Activated CD8-positive, alpha-beta memory T cell treated with anti-CD3 and anti-CD28 coated beads, Interleukin-2, amount 10 ng/mL, durations not matched to agents 7 days and 5 days (primary cell): ENCODE data around the gene GMCL2. TPM values are rescaled to one million over a fixed set of nuclear protein-coding genes. Genes with fewer than 3 reads are reported as not detected.

Experiments
- ATAC-seq: fragments of 150-1000 bp; cut with Tn5 transposase; one replicate; pipeline ENCODE4 v1.10.0; 2021; ENCODE audit warnings: moderate library complexity
- CTCF ChIA-PET: fragments of 350-600 bp; sonication (Branson Sonifier 250); formaldehyde crosslinking; loops from one replicate; lab custom pipeline; 2021; ENCODE audit warnings: antibody characterized with exemption; lab: Charles Lee
- DNase-seq: peaks from one replicate; pipeline ENCODE4 v3.0.0-alpha.2; 2020
- H3K27ac Mint-ChIP-seq: one replicate; pipeline ENCODE4 v1.8.0; 2021; ENCODE audit warnings: mild to moderate bottlenecking, mixed read lengths
- H3K27me3 Mint-ChIP-seq: one replicate; pipeline ENCODE4 v1.8.0; 2021; ENCODE audit warnings: mixed read lengths
- H3K36me3 Mint-ChIP-seq: one replicate; pipeline ENCODE4 v1.8.0; 2021; ENCODE audit warnings: mild to moderate bottlenecking, mixed read lengths
- H3K4me1 Mint-ChIP-seq: one replicate; pipeline ENCODE4 v1.8.0; 2021; ENCODE audit warnings: mixed read lengths
- H3K4me3 Mint-ChIP-seq: one replicate; pipeline ENCODE4 v1.8.0; 2021; ENCODE audit warnings: mild to moderate bottlenecking, moderate library complexity, mixed read lengths
- H3K9me3 Mint-ChIP-seq: one replicate; pipeline ENCODE4 v1.8.0; 2022; ENCODE audit warnings: low read depth, mixed read lengths
- total RNA-seq, 2 experiments: library from RNA; stranded (reverse); gene quantifications; one replicate each; pipeline ENCODE4 v1.2.3, GENCODE V29; 2021

Gene GMCL2
- total RNA-seq, 2 experiments from 2014 or later = not detected

DNA sequence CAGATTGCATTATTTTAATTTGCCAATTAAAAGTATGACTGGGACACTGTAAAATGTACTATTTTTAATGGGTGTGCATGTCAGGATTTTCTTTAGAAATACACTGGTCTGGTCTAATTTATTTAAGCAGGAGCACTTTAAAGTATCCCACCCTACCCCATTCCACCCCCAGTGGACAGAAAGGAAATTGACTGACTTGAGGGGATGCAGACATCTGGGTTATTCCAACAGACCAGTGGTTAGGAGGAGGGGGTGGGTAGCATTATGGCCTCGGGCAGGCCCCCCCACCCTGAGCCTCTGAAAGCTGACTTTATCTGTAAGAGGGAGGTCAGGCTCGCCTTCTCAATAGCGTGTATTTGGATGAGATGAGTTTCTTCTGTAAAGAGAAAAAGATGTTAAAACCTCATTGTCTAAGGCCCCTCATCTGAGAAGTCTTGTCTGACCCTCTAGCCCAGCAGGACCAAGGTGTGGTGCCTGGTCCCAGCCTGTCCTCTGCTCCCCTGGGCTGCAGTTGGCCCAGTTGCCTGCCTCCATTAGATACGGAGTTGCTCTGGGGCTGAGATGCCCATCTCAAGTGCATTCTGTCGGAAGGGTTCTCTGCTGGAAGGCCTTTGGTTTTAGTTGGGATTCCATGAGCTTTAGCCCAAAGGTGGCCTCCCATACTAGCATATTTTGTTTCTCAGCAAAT is 21.5 kb upstream of the GMCL2 start:
- Mint-ChIP-seq H3K4me1 (peaks cover 44% of the 10 kb centered on the region), H3K27ac (peak overlapping the region; percentile 16)
- CTCF ChIA-PET = no interaction called here

DNA sequence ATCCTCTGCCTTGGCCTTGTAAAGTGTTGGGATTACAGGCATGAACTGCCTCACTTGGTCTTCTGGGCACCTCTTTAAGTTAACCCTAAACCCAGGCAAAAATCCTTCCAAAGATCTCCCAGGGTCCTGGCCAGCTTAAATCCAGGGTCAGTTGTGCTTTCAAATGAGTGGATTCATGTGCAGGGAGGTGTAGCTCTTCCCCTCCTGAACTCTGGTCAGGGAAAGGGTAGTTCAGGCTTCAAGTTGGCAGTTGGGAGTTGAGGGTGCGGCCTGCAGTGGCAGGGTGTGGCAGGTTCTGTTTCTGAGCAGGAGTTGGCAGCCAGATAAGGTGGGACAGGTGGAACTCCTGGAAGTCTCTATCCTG is 20.7 kb upstream of the GMCL2 start:
- DNase-seq = no peak
- Mint-ChIP-seq H3K4me1 (peaks cover 40% of the 10 kb centered on the region), H3K9me3 (no peaks in the 10 kb centered on the region), H3K27me3 (peaks cover 2% of the 10 kb centered on the region), H3K4me3 (peak overlapping the region; percentile 1), H3K36me3 (peaks cover 68% of the 10 kb centered on the region), H3K27ac (peak overlapping the region; percentile 22)
- CTCF ChIA-PET = interaction anchor here (1.2 kb wide), 1 partner anchor 27 kb away, joined by 3 read pairs; no protein-coding TSS in a partner anchor
- ATAC-seq = no peak

More for the DNA sequence above, 21.5 kb upstream of the GMCL2 start:
- Mint-ChIP-seq H3K4me3 (no peak overlapping the region), H3K36me3 (peaks cover 75% of the 10 kb centered on the region), H3K9me3 (no peaks in the 10 kb centered on the region), H3K27me3 (peaks cover 2% of the 10 kb centered on the region)
- DNase-seq = no peak
- ATAC-seq = no peak

DNA sequence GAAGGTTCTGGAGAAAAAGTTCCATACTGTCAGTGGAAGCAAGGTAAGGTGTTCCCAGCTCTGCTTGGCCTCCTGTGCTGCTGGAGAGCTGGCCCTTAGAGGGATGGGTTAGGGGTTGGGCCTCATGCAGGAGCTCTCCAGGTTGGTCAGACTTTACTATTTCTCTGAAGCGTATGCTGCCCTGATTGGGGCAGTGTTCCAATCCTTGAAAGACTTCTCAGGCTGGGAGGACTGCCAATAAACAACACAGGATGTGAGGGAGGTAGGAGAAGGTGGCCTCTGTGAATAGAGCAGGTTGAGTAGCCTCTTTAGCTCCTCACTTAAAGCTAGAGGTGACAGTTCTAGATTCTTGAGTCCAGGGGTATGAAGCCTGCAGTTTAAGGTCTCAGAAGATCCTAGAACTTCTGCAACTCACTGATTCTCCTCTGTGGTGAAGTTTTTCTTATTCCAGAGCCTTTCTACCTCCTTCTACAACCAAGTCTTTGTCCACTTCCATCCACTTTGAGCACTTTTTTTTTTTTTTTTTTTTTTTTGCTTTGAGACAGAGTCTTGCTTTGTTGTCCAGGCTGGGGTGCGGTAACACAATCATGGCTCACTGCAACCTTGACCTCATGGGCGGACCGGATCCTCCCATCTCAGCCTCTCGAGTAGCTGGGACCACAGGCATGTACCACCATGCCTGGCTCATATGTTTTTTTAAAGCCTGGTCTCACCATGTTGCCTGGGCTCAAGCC is 20.2 kb upstream of the GMCL2 start:
- peaks cover 41% of the 10 kb centered on the region for H3K4me1 Mint-ChIP-seq
- H3K27me3 Mint-ChIP-seq = peaks cover 2% of the 10 kb centered on the region
- peaks cover 64% of the 10 kb centered on the region for H3K36me3 Mint-ChIP-seq
- no peak for ATAC-seq
- CTCF ChIA-PET = interaction anchor here (1.2 kb wide), 1 partner anchor 28 kb away, joined by 3 read pairs; no protein-coding TSS in a partner anchor
- H3K9me3 Mint-ChIP-seq = no peaks in the 10 kb centered on the region
- no peak overlapping the region for H3K4me3 Mint-ChIP-seq
- H3K27ac Mint-ChIP-seq = peak overlapping the region; percentile 79
- DNase-seq = no peak

DNA sequence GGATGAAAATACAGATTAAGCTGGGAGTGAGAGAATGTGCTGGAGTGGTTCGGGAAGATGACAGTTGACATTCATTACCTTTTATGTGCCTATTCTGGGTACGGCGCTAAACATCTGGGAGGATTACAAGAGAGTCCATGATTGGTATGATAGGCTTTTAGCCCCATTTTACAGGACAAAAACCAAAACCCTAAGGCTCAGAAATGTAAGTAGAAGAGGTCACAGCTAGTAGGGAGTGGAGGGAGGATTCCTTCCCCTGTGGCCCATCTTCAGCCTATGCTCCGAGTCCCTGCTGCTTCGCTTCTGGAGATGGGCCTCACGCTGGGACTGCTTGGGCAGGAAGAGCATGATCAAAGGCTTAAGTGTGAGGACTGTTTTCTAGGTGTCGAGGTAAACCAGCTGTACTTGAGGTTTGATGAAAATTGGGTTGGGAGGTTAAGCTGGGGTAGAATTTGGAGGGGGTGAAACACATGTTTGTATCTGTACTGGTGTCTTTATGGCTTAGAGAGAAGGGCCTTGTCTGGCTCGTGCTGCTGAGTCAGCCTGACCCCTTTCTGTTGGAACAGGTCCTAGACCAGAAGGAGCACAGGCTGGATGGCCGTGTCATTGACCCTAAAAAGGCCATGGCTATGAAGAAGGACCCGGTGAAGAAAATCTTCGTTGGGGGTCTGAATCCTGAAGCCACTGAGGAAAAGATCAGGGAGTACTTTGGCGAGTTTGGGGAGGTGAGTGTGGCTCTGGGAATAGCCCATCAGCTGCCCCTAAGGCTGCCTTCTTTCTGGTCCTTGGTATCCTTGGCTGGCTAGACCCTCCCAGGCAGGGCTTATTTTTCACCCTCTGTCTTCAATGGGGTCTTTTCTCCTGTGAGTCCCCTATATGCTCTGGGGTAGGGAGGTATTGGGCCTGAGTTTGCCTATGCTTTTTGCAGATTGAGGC is 19.3 kb upstream of the GMCL2 start:
- Mint-ChIP-seq H3K9me3 (no peaks in the 10 kb centered on the region), H3K27ac (peak overlapping the region; percentile 79), H3K4me1 (peaks cover 39% of the 10 kb centered on the region), H3K27me3 (peaks cover 2% of the 10 kb centered on the region), H3K4me3 (peak overlapping the region; percentile 85), H3K36me3 (peaks cover 58% of the 10 kb centered on the region)
- ATAC-seq (no peak), DNase-seq (no peak)
- CTCF ChIA-PET = interaction anchor here (0.8 to 1.2 kb wide), 2 partner anchors 29 to 31 kb away, joined by 3 read pairs; no protein-coding TSS in a partner anchor

DNA sequence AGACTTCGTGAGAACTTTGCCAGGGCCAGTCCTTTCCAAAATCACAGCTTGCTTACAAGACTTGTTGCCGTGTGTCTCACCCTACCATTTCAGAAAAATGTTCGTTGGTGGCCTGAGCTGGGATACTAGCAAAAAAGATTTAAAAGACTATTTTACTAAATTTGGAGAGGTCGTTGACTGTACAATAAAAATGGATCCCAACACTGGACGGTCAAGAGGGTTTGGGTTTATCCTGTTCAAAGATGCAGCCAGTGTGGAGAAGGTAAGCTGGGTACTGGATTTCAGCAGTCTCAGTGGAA is 18.5 kb upstream of the GMCL2 start:
- Mint-ChIP-seq H3K27ac (peak overlapping the region; percentile 79), H3K36me3 (peaks cover 54% of the 10 kb centered on the region), H3K4me3 (peak overlapping the region; percentile 85), H3K9me3 (no peaks in the 10 kb centered on the region), H3K27me3 (peaks cover 2% of the 10 kb centered on the region), H3K4me1 (peaks cover 39% of the 10 kb centered on the region)
- CTCF ChIA-PET = interaction anchor here (0.8 kb wide), 1 partner anchor 32 kb away, joined by 3 read pairs; no protein-coding TSS in a partner anchor
- no peak for ATAC-seq
- no peak for DNase-seq

DNA sequence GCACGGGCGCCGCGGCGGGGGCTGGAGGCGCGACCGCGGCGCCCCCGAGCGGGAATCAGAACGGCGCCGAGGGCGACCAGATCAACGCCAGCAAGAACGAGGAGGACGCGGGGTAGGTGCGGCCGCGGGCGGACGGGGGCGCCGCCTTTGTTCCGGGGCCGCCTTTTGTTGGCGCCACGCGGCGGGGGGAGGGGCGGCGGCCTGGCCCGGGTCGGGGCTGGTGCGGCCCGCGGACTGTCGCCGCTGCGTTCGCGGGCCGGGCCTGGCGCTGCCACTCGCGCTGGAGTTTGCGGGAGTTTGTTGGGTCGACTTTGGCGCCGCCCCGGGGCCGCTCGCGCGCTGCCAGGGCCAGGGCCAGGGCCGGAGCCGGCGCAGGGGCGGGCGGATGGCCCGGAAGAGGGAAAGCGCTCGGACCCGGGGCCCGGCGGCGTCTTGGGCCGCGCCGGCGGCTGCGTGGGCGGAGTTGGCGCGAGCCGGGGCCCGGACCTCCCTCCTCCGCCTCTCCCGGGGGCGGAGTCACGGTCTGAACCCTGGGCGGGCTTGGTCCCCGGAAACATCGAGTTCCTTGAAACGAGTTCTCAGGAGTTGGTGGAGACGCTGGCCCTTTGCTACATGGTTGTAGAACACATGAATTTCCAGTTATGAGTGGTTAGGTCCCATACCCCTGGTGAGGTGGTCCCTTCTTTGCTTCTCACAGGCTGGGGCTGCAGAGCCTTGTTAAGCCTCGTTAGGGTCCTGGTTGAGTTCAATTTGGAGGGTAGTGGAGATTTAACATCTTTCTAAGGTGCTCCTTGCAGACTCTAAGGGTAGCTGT is 18.0 kb upstream of the GMCL2 start:
- peaks cover 49% of the 10 kb centered on the region for H3K36me3 Mint-ChIP-seq
- no peaks in the 10 kb centered on the region for H3K9me3 Mint-ChIP-seq
- H3K4me3 Mint-ChIP-seq = peak overlapping the region; percentile 96
- H3K27me3 Mint-ChIP-seq = peaks cover 2% of the 10 kb centered on the region
- DNase-seq = peak; percentile 89
- CTCF ChIA-PET = interaction anchor here (0.8 to 1.7 kb wide), 6 partner anchors 9 to 84 kb away, joined by 3 to 8 read pairs (median 4); no protein-coding TSS in a partner anchor
- H3K27ac Mint-ChIP-seq = peak overlapping the region; percentile 79
- peak; percentile 67 for ATAC-seq
- H3K4me1 Mint-ChIP-seq = peaks cover 37% of the 10 kb centered on the region

DNA sequence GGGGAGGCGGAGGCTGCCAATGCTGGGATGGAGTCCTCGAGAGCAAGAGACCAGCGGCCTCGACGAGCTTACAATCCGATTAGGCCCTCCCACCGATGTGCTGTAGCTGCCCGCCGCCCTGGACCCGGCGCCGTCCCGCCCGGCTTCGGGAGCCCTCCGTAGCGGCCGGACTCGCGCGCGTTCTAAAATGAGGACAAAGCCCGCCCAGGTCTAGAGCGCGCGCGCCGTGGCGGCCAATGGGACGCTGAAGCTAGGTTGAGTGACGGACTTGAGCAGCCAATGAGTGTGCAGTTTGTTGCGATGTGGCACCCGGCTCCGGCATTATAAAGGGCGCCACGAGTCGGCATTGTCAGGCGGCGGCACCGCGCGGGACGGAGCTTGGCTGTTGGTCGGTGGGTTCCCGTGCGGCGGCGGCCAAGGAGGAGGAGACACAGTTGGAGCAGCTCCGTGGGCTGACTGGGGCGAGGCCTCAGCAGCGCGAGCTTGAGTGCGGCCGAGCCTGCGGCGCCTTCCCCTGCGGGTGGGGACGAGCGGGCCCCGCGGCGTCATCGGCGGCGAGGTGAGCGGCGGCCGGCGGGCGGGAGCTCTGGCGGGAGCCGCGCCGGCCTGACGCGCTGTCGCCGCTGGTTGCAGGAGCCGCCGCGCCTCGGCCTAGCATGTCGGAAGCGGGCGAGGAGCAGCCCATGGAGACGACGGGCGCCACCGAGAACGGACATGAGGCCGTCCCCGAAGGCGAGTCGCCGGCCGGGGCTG is 17.2 kb upstream of the GMCL2 start, which contains the start of gene HNRNPAB:
Gene HNRNPAB, plus strand, starts transcription at position 352 of the 753 bp plus-strand sequence. Its CDS starts 305 bp downstream, at position 657.
- DNase-seq (peak; percentile 96), ATAC-seq (peak; percentile 80)
- peaks cover 41% of the 10 kb centered on the region for H3K36me3 Mint-ChIP-seq
- CTCF ChIA-PET = interaction anchor here (0.8 to 1.7 kb wide), 7 partner anchors 9 to 84 kb away, joined by 3 to 8 read pairs (median 4); no protein-coding TSS in a partner anchor
- peaks cover 2% of the 10 kb centered on the region for H3K27me3 Mint-ChIP-seq
- peak within 1 kb of the TSS; percentile 97 for H3K27ac Mint-ChIP-seq
- no peaks in the 10 kb centered on the region for H3K9me3 Mint-ChIP-seq
- peaks cover 37% of the 10 kb centered on the region for H3K4me1 Mint-ChIP-seq
- peak within 1 kb of the TSS; percentile 96 for H3K4me3 Mint-ChIP-seq

DNA sequence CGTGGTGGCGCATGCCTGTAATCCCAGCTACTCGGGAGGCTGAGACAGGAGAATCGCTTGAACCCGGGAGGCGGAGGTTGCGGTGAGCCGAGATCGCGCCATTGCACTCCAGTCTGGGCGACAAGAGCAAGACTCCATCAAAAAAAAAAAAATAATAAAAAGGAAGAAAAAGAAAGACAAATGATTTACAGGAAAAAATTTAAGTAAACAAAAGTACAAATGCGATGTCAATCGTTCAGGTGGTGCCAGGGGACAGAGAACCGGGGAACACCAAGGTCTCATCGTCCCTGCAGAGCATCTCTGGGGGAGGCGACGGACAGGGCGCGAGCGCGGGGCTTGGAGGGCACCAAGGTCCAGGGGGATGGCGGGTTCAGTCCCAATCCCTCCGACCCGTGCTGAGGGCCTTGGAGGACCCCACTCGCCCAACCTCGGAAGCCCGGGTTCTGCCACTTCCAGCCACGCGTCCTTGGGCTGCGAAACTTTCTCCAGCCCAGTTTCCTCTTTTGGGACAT is 16.6 kb upstream of the GMCL2 start:
- Mint-ChIP-seq H3K9me3 (no peaks in the 10 kb centered on the region), H3K27me3 (peaks cover 2% of the 10 kb centered on the region), H3K4me1 (peaks cover 32% of the 10 kb centered on the region), H3K4me3 (peak overlapping the region; percentile 96), H3K27ac (peak overlapping the region; percentile 97), H3K36me3 (peaks cover 34% of the 10 kb centered on the region)
- ATAC-seq (peak; percentile 5), DNase-seq (peak; percentile 56)
- CTCF ChIA-PET = interaction anchor here (0.7 to 1.7 kb wide), 6 partner anchors 8 to 1531 kb away, joined by 3 to 8 read pairs (median 3); no protein-coding TSS in a partner anchor

DNA sequence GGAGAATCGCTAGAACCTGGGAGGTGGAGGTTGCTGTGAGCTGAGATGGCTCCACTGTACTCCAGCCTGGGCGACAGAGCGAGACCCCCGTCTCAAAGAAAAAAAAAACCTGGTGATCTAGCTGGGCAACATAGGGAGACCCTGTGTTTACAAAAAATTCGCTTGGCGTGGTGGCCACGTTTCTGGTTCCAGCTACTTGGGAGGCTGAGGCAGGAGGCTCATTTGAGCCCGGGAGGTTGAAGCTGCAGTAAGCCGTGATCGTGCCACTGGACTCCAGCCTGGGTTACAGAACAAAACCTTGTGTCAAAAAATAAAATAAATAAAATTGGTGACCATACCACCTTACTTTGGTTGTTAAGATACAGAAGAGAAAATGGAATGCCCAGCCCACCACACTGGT is 15.4 kb upstream of the GMCL2 start:
- ATAC-seq = no peak
- peaks cover 2% of the 10 kb centered on the region for H3K27me3 Mint-ChIP-seq
- no peaks in the 10 kb centered on the region for H3K9me3 Mint-ChIP-seq
- peak overlapping the region; percentile 35 for H3K4me3 Mint-ChIP-seq
- DNase-seq = no peak
- H3K4me1 Mint-ChIP-seq = peaks cover 22% of the 10 kb centered on the region
- H3K36me3 Mint-ChIP-seq = peaks cover 24% of the 10 kb centered on the region
- CTCF ChIA-PET = no interaction called here
- no peak overlapping the region for H3K27ac Mint-ChIP-seq

DNA sequence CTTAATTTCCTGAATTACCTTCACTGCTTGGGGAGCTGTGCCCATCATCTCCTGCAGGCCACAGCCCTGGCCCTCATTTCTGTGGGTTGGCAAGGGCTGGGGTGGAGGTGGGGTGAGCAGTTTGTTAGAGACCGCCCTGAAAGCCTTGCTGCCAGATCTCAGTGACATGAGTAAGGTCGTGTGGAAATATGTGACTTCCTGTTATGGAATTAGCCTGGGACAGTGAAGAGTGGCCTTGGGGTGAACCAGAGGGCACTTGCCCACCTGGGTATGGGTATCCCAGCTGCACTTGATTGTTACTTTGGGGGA is 14.7 kb upstream of the GMCL2 start:
- CTCF ChIA-PET = no interaction called here
- peaks cover 15% of the 10 kb centered on the region for H3K4me1 Mint-ChIP-seq
- H3K27ac Mint-ChIP-seq = no peak overlapping the region
- H3K27me3 Mint-ChIP-seq = peaks cover 2% of the 10 kb centered on the region
- H3K36me3 Mint-ChIP-seq = peaks cover 17% of the 10 kb centered on the region
- no peak overlapping the region for H3K4me3 Mint-ChIP-seq
- ATAC-seq (no peak), DNase-seq (no peak)
- no peaks in the 10 kb centered on the region for H3K9me3 Mint-ChIP-seq

DNA sequence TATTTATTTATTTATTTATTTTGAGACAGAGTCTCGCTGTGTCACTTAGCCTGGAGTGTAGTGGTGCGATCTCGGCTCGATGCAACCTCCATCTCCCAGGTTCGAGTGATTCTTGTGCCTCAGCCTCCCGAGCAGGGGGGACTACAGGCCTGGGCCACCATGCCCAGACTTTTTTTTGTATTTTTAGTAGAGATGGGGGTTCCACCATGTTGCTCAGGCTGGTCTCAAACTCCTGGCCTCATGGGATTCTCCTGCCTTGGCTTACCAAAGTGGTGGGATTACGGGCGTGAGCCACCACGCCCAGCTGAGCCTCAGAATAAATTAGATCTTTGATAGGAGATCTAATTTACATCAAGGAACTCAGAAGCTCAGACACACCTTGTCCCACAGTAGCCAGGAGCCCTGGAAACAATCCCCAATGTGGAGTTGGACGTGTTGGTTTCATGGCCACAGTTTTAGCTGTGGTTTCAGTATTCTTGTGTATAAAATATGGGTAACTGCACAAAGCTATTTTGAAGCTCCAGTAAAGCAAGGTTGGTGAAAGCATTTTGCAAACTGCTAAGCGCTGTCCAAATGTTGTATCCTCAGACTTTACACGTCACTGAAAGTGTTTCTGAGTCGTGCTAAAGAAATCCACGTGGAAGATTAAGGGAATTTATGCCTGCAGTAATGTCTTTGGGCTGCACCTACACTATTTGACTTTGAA is 14.2 kb upstream of the GMCL2 start:
- Mint-ChIP-seq H3K36me3 (peaks cover 13% of the 10 kb centered on the region), H3K9me3 (no peaks in the 10 kb centered on the region), H3K27me3 (peaks cover 3% of the 10 kb centered on the region), H3K27ac (no peak overlapping the region), H3K4me3 (no peak overlapping the region), H3K4me1 (peaks cover 11% of the 10 kb centered on the region)
- CTCF ChIA-PET = no interaction called here
- ATAC-seq (no peak), DNase-seq (no peak)
